GM19452 (cell line): ENCODE measurements around the gene KCNQ5.
"Not testable (repeated sequence)": the region's sequence is repeated elsewhere in the genome, so short reads cannot be mapped to it uniquely, and the experiment has no call there.

Experiments
- ATAC-seq: cut with Tn5 transposase; IDR thresholded peaks from one replicate; pipeline ENCODE4 v1.9.1; 2021; ENCODE audit not compliant: unreplicated experiment

The KCNQ5 gene

GRCh38 chr6:72984189-72984831, 362.4 kb downstream of the KCNQ5 start:
- not testable (repeated sequence) for ATAC-seq

DNA sequence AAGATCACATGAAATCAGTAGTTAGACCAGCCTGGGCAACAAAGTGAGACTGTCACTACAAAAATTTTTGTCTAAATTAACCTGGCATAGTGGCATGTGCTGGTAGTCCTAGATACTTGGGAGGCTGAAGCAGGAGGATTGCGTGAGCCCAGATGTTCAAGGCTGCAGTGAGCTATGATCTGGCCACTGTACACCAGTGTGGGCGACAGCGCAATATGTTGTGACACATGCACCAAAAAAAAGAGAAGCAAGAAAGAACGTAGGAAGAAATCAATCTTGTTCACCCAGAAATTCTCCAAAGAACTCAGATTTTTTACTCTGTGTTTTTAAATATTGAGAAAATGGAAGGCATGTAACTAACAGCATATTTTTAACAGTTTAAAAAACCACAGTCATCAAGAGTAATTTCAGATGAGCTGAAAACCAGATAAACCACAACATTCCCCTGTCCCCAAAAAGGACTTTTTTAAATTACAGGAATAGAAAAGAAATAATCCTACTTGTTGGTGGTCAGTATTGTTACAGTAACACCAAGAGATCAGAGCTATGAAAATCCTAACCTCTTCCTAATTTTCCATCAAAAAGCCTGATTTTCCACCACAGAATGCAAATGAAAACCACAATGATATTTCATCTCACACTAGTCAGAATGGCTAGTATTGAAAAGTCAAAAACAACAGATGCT, 363.3 kb downstream of the KCNQ5 start:
- ATAC-seq, result no peak

- no peak for ATAC-seq
Observed at GRCh38 chr6:72987301-72987700, 365.4 kb downstream of the KCNQ5 start.

DNA sequence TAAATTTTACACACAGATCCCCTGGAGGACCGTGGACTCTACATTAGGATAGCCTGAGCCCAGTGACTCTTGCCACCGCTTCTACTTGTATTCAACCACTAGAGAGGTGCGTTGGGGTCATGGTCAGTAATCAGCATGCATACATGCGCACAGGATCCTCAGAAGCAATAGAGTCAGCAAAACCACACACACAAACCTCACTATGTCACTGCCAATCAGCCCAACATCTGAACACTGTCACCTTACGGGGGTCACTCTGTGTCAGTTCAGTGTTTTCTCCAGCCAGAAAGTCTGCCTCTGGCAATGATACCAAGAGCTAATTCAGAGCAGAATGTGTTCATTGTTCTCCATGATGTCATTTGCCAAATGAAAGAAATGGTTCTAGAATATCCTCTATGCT, 378.1 kb downstream of the KCNQ5 start:
- ATAC-seq, result no peak

GRCh38 chr6:73000460-73000859, 378.6 kb downstream of the KCNQ5 start:
- no peak for ATAC-seq

GRCh38 chr6:73002588-73002987, 380.7 kb downstream of the KCNQ5 start:
- no peak for ATAC-seq

DNA sequence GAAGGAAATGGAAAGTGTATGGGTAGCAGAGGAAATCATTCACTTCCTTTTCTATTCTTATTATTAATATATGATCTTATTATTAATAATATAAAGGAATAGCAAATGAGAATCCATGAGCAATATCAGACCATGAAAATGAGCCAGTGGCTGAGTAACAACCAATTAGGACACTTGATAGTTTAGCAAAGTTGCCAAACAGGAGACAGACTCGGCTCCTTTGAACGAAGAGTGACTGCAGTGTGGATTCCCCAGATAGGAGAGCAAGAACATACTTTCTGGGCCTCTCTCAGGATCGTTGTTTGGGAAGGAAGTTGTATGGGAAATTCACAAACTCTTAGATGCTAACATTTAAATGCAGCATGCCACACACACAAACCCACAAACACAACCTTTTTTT, 381.4 kb downstream of the KCNQ5 start:
- ATAC-seq, result no peak

GRCh38 chr6:73004231-73004630, 382.4 kb downstream of the KCNQ5 start:
- ATAC-seq, result no peak

DNA sequence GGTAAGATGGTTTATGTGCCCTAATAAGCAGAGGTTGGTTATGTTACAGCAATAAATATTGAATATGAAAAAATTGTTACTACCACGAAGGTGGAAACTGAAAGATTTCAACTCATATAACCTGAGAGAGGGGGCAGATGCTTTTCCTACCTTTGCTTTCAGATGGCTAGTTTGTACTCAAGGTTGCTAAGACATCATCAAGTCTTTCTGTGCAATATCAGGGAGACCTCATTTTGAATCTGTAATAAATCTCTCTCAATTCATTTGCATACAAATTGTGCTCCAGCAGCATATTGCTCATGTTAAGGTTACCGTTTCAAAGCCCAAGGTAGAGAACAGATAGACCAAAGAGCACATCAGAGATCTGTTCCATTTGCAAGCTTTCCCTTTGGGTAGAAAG, 383.0 kb downstream of the KCNQ5 start:
- no peak for ATAC-seq

DNA sequence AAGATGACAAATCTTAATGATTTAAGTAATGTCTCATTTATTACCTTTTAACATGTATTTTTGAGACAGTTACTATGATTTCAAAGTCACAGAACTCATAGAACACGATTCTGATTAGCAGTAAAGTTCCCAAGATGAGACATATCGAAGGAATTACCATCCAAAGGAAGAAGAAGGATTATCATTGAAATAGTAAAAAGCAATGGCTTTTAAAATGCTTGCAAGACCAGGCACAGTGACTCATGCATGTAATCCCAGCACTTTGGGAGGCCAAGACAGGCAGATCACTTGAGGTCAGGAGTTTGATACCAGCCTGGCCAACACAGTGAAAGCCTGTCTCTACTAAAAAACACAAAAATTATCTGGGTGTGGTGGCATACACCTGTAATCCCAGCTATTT, 384.3 kb downstream of the KCNQ5 start:
- no peak for ATAC-seq

DNA sequence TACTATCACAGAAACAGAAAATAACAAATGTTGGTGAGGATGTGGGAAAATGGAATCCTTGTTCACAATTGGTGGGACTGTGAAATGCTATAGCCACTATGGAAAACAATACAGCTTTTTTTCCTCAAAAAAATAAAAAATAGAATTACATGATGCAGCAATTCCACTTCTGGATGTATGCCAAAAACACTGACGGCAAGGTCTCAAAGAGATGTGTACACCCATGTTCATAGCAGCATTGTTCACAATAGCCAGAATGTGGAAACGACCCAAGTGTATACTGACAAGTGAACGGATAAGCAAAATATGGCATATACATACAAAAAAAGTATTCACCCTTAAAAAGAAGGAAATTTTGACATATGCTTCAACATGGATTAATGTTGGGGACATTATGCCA, 390.1 kb downstream of the KCNQ5 start:
- ATAC-seq, result no peak

DNA sequence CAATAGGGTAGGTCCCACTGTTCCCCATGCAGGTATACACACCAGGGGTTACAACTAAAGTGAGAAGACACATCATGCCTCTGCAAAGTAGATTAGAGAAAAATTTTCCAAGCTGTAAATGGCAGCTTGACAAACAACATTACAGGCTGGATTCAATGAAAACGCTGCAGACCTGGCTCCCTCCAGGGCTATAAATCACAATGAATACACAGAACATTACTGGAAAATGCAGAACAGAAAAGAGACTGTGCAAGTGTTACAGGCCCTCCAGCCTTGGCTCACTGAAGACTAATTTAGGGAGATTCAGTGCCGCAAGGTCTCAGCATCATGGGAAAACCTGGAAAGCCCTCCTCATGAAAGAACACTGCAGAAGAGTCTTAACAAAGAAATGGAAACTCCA, 395.6 kb downstream of the KCNQ5 start:
- ATAC-seq, result no peak

GRCh38 chr6:73024598-73024997, 402.7 kb downstream of the KCNQ5 start:
- no peak for ATAC-seq

- ATAC-seq, result no peak
Observed at GRCh38 chr6:73027691-73028090, 405.8 kb downstream of the KCNQ5 start.

GRCh38 chr6:73028124-73028766, 406.4 kb downstream of the KCNQ5 start:
- no peak for ATAC-seq

GRCh38 chr6:73028893-73029450, 407.1 kb downstream of the KCNQ5 start:
- ATAC-seq, result no peak

GRCh38 chr6:73030257-73030656, 408.4 kb downstream of the KCNQ5 start:
- ATAC-seq, result no peak

GRCh38 chr6:73030791-73031782, 409.2 kb downstream of the KCNQ5 start:
- no peak for ATAC-seq

DNA sequence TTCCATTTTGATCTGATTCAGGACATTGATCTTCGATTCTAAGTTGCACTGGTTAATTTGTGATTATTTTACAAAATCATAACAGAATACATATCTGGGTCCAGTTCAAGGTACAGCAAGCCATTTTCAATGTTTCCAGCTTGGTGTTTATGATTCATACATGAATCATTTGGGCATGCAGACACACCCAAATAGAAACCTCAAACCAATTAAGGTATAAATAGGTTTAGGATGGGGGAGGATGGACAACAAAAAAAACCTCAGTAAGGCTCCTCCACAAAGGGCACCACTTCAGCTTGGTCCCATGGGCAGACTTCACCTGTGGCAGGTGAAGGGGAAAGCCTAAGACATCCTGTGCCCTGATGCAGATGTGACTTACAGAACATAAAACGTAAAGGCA, 410.7 kb downstream of the KCNQ5 start:
- no peak for ATAC-seq

DNA sequence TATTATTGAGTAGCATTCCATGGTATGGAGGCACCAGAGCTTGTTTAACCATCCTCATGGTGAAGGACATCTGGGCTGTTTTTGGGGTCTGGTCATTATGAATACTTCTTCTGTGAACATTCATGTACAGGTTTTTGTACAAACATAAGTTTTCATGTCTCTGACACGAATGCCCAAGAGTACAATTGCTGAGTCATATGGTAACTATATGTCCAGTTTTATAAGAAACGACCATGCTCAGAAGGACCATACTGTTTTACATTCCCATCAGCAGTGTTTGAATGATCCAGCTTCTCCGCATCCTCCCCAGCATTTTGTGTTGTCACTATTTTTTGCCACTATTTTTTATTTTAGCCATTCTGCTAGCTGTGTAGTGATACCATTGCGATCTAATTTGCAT, 414.8 kb downstream of the KCNQ5 start:
- no peak for ATAC-seq

- no peak for ATAC-seq
Observed at GRCh38 chr6:73041051-73041450, 419.2 kb downstream of the KCNQ5 start.
